ENCODE data around the gene NSUN5.

DNA sequence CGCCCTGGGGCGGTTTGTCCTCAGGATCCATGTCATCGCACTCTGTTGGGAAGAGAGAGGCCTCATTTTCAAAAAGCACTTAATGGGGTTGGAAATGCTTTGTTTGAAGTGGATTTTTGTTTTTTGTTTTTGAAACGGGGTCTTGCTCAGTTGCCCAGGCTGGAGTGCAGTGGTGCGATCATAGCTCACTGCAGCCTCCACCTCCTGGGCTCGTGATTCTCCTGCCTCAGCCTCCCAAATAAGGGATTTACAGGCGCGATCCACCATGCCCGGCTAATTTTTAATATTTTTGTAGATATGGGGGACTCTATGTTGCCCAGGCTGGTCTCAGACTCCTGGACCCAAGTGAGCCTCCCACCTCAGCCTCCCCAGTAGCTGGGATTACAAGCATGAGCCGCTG lies 20.1 kb upstream of the NSUN5 start:
- TF ChIP-seq, protein P1, sequence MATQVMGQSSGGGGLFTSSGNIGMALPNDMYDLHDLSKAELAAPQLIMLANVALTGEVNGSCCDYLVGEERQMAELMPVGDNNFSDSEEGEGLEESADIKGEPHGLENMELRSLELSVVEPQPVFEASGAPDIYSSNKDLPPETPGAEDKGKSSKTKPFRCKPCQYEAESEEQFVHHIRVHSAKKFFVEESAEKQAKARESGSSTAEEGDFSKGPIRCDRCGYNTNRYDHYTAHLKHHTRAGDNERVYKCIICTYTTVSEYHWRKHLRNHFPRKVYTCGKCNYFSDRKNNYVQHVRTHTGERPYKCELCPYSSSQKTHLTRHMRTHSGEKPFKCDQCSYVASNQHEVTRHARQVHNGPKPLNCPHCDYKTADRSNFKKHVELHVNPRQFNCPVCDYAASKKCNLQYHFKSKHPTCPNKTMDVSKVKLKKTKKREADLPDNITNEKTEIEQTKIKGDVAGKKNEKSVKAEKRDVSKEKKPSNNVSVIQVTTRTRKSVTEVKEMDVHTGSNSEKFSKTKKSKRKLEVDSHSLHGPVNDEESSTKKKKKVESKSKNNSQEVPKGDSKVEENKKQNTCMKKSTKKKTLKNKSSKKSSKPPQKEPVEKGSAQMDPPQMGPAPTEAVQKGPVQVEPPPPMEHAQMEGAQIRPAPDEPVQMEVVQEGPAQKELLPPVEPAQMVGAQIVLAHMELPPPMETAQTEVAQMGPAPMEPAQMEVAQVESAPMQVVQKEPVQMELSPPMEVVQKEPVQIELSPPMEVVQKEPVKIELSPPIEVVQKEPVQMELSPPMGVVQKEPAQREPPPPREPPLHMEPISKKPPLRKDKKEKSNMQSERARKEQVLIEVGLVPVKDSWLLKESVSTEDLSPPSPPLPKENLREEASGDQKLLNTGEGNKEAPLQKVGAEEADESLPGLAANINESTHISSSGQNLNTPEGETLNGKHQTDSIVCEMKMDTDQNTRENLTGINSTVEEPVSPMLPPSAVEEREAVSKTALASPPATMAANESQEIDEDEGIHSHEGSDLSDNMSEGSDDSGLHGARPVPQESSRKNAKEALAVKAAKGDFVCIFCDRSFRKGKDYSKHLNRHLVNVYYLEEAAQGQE (IDR thresholded peaks at IDR 0.05; ENCODE audit: insufficient read depth in 1 of 2, low read depth in 2 of 2, low read length in 2 of 2) = no peak
- no peak for TF ChIP-seq POLR2AphosphoS5 (IDR thresholded peaks at IDR 0.05; ENCODE audit: low read depth, low read length)
- no peak for TF ChIP-seq TAF1 (IDR thresholded peaks at IDR 0.05; ENCODE audit: borderline replicate concordance, insufficient read depth, low read length)

Measured in PFSK-1 (cell line).